Fibroblast of skin of left quadriceps (primary cell): ENCODE measurements around the gene CSPG4.

Source experiments
- DNase-seq, 2 experiments: peaks; one replicate each; pipeline ENCODE4 v3.0.0-alpha.2; 2013; ENCODE audit warnings: low read depth in 2 of 2

CSPG4 gene

GRCh38 chr15:75671730-75672602, 40.7 kb downstream of the CSPG4 start:
- DNase-seq, result no peak

GRCh38 chr15:75669879-75670212, 42.8 kb downstream of the CSPG4 start:
- no peak for DNase-seq

GRCh38 chr15:75669191-75669878, 43.3 kb downstream of the CSPG4 start:
- no peak for DNase-seq

DNA sequence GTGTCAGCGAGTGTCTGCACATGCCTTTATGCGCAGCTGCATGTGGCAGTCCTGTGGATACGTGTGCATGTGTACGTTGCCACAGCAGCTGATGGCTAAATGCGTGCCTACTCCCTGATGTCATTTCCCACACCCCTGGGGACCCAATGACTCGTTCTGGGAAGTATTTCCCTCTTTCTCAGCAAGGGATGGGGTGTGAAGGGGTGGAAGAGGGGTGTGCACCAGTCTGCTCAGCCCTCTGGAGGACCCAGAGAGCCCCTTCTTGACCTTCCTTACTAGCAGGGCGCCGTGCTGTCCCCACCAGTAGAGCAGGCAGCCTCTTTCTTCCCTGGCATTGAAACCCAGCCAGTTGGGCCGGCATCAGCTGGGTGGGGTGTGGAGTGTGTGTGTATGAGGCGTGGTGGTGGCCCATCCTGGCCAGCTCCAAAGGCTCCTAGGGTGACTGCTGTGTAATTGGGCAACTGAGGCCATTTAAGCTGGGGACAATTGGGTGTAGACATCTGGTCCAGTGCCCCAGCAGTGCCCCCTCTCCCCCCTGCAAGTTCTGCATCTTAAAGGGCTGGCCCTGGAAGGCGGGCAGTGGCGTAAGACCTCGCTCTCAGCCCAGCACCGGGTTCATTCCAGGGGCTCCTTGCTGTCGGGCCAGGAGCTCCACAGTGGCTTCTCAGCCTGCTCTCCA, 45.7 kb downstream of the CSPG4 start:
- DNase-seq, result peak; percentile 97

DNA sequence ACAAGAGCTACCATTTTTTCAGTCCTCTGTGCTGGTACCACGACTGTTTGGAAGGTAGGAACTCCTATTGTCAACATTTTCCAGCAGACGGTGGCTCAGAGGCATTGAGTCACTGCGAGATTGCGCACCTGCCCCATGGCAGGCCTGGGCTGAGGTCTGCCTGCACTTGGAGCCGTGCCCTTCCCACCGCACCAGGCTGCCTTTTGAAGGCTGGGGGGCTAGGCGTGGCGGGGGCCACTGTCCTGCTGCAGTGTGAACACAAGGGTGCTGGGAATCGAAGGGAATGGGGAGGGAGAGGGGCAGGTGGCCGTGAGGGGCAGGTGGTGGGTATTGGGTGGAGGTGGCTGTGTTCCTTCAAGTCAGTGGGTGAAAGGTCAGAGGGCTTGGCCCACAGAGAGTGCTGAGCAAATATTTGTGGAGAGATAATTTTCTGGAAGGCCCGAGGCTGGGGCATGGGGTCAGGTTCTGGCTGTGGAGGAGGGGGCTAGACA, 48.7 kb downstream of the CSPG4 start:
- DNase-seq, result no peak

DNA sequence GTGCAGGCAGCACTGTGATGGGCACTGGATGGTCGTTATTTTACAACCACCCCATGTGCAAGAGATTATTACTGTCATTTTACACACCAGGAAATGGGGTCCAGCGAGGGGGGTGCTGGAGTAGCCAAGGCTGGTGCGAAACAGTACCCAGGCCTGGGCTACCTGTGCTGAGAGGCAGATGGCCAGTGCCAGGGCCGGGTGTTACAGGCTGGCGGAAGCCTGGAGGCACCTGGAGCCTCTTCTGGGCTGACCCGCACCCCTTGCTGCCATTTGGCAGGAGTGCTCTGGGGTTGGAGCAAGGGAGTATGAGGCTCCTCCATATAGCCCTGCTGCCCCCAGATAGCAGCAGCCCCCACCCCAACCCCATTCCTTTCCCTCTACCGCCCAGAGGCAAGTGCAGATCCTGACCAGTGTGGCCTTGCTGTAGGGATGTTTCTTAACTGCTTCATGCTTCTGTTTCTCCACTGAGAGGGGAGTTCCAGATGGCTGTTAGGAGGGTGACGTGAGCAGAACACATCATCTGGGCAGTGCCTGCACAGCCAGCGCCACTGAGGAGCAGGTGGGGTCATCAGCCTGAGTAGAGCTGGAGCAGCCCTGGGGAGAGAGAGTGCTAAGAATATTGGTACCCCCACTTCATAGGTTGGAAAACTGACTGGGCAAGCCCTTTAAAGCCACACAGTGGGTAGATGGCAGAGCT, 49.7 kb downstream of the CSPG4 start:
- no peak for DNase-seq

GRCh38 chr15:75661756-75662140, 50.9 kb downstream of the CSPG4 start:
- no peak for DNase-seq

DNA sequence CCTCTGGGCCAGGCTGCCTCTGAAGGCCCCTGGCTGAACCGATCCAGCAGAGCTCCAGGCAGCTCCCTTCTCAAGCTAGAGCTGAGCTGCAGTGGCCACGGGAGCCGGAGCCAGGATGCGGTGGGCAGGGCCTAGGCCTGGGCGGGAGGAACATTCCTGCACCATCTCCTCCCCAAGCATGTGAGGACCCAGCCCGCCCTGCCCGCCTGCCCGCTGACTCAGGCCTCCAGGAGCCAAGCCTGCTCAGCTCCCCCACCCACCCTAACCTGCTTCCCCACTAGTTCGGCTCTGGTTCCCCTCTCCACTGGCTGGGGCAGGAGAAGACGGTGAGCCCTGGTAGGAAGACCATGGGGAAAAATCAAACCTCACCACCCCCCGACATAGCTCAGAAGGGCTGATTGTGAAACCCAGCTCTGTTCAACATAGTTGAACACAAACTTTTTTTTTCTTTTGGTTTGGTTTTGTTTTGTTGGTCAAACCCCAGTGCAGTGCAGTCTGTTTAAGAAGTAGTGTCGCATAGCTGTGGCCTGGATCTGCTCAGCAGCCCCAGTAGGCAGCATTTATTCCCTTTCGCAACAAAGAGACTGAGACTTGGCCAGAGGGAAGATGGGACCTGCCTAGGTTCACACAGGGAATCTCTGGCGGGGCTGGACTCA, 51.4 kb downstream of the CSPG4 start:
- DNase-seq, result peak; percentile 83 to 84

GRCh38 chr15:75659928-75660645, 52.6 kb downstream of the CSPG4 start:
- DNase-seq, result no peak

GRCh38 chr15:75659141-75659771, 53.4 kb downstream of the CSPG4 start:
- DNase-seq, result no peak

- DNase-seq, result no peak
These were observed 55.8 kb downstream of the CSPG4 start for GRCh38 chr15:75656813-75657212.

- no peak for DNase-seq
These were observed 56.3 kb downstream of the CSPG4 start for GRCh38 chr15:75656331-75656730.

DNA sequence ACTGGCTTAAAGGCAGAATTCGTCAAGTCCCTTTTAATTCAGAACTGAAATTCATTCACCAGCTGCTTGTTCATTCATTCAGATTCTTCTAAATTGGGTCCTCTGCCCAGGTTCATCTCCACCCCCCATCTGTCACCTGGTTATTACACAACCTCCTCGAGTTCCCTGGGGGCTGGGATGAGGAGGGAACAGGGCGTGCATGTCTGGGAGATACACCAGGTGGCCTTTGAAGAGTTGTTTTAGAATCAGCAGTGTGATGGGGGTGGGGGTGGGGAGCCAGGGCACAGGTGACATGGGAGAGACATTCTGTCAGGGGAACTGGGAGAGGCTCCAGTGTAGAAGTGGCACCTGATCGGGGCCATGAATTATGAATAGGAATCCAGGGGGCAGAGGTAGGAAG, 56.7 kb downstream of the CSPG4 start:
- DNase-seq, result no peak

GRCh38 chr15:75654201-75654907, 58.3 kb downstream of the CSPG4 start:
- DNase-seq, result no peak

GRCh38 chr15:75653347-75653913, 59.2 kb downstream of the CSPG4 start:
- DNase-seq, result no peak

DNA sequence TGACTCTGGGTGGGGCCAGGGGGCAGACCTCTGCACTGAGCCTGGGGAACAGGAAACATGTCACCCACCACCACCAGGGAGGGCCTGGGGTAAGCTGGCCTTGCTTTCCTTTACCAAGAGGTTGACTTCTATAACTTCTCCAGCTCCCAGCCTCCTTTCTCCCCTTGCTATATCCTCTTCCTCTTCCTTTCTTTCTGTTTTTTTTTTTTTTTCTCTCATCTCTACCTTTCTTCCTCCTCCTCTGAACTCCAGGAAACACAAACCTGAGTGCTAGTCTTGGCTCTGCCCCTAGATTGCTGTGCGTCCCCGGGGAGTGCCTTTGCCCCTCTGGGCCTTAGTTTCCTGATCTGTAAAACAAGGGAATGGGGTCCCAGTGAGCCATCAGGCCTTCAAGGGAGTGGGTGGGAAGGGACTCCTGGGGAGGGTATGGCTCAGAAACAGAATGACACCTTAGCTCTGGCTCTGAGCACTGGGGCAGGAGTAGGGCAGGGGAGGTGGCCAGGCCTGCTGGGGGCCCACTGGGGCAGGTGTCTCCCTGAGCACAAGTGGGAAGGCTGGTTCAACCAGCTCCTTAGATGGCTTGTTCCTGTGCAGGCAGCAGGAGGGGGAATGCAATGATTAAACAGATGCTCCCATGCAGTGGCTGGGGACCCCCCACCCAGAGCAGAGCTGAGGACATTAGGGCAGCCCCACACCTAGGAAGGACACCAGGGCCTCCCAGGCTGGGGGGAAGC, 60.7 kb downstream of the CSPG4 start:
- no peak for DNase-seq

DNA sequence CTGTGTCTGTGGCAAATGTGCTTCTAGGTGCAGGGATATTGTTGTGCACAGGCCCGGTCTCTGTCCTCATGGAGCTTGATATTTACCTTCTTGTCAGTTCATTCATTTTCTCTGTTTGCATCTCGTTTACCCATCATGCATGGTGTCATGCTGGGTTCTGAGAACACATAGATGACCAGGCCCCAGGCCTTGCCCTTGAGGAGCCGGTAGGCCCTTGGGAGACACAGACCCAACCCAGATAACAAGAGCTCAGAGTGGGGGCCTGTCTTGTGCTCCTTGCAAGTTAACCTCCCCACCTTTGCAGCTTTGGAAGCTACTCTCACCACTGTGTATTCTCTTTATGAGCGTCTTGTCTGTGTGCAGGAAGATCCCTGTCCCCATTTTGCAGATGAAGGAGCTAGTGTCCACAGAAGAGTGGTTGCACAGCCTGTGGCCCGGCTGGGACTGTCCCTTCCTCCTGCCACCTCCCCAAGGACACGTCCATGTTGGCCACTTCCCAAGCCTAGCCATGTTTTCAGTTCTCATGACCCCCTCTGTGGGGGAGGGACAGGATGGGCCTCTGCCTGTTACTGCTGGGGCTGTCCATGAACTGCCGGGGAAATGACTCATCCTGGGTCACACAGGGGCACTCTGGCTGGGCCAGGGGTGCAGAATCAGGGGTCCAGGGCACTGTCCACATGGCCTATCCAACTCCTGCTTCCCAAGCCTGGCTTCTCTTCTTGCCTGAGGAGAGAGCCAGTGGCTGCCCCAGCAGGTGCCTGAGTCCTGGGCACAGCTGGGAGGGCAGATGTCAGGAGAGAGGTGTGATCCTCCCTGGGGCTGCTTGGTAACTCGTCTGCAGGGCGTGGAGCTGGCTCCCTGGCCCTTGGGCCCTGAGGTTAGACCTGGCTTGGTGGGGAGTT, 61.5 kb downstream of the CSPG4 start:
- no peak for DNase-seq

- no peak for DNase-seq
These were observed 62.8 kb downstream of the CSPG4 start for GRCh38 chr15:75649848-75650247.
